ENCODE measurements around the gene RAB40B. TPM values are rescaled to one million over a fixed set of nuclear protein-coding genes. Genes with fewer than 3 reads are reported as not detected.

Gene RAB40B
- total and polyA plus RNA-seq, 2 of the 13 experiments (the other 11 are each of a cell fraction or from before 2014, with no cell fraction given): 6.2 to 6.5 TPM

- TF ChIP-seq SPEN (CRISPR knock-in tag; IDR thresholded peaks at IDR 0.05; ENCODE audit: low read depth) (no peak), ZNF850 (CRISPR knock-in tag; conservative IDR thresholded peaks at IDR 0.05) (no peak), KAT2B (IDR thresholded peaks at IDR 0.05; ENCODE audit: borderline replicate concordance, low read depth, low read length) (no peak), ZBTB44 (CRISPR knock-in tag; IDR thresholded peaks at IDR 0.05) (no peak), DBP (CRISPR knock-in tag; IDR thresholded peaks at IDR 0.05; ENCODE audit: not compliant biosample characterization) (no peak), KLF13 (CRISPR knock-in tag; IDR thresholded peaks at IDR 0.05) (no peak), ZNF121 (CRISPR knock-in tag; IDR thresholded peaks at IDR 0.05) (peak; percentile 69), SNAPC4 (CRISPR knock-in tag; IDR thresholded peaks at IDR 0.05) (no peak), ZNF280B (CRISPR knock-in tag; IDR thresholded peaks at IDR 0.05; ENCODE audit: borderline replicate concordance) (no peak), MXD4 (CRISPR knock-in tag; IDR thresholded peaks at IDR 0.05) (no peak), HOXD1 (CRISPR knock-in tag; IDR thresholded peaks at IDR 0.05) (no peak), ZNF282 (IDR thresholded peaks at IDR 0.05; ENCODE audit: partially characterized antibody) (no peak), SP1 (IDR thresholded peaks at IDR 0.05) (no peak), SP1 (CRISPR knock-in tag; IDR thresholded peaks at IDR 0.05) (no peak), GPN1 (CRISPR knock-in tag; IDR thresholded peaks at IDR 0.05; ENCODE audit: borderline replicate concordance) (no peak), HBP1 (CRISPR knock-in tag; IDR thresholded peaks at IDR 0.05; ENCODE audit: low read depth) (no peak), EZH2 (conservative IDR thresholded peaks at IDR 0.05; ENCODE audit: low read depth, low read length) (no peak), RNF219 (CRISPR knock-in tag; IDR thresholded peaks at IDR 0.05) (no peak), SP4 (CRISPR knock-in tag; IDR thresholded peaks at IDR 0.05) (no peak)
These were observed 43.0 kb downstream of the RAB40B start (continued) for GRCh38 chr17:82655523-82655922.
